GM18861 (cell line): ENCODE measurements around the gene S1PR2.
"Not testable (repeated sequence)": the region's sequence is repeated elsewhere in the genome, so short reads cannot be mapped to it uniquely, and the experiment has no call there.

ENCODE experiments used
- ATAC-seq: cut with Tn5 transposase; IDR thresholded peaks from one replicate; pipeline ENCODE4 v1.9.1; 2021; ENCODE audit not compliant: unreplicated experiment

Gene S1PR2

DNA sequence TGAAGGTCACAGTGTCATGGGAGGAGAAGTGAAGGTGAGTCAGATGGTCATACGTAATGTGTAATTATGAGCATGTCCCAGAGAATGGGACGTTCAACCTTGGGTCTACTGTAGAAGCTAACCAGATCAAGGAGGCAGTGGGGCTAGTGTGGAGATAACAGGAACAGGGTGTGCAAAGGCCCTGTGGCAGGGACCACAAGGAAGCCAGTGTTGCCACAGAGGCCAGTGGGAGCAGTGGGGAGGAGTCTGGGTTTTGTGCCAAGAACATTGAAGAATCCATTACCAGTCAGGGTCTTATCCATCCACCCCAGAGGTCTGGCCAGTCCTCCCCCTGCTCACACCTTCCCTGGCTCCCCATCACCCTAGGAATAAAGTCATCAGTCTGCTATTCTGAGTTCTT, 24.2 kb upstream of the S1PR2 start:
- ATAC-seq, result no peak

- ATAC-seq, result no peak
Observed at GRCh38 chr19:10254244-10254643, 23.1 kb upstream of the S1PR2 start.

DNA sequence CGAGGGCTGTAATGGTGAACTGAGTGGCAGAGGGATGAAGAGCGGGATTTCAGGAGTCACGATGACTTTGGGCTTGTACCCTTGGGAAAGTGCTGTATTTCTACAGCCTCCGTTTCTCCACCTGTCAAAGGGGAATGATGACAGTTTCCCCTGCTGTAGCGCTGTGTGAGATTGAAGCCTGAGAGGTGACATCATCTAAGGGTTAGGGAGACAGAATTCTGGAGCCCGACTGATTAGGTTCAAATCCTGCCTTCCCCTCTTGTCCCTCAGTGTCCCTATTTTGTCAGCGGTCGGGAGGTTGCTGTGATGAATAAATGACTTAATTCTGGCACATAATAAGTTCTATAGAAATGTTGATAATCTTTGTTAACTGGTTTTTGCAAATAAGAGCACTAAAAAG, 21.6 kb upstream of the S1PR2 start:
- no peak for ATAC-seq

- ATAC-seq, result peak; percentile 70
Observed at GRCh38 chr19:10251792-10252694, 20.9 kb upstream of the S1PR2 start, which contains the start of gene MRPL4. TSS of gene MRPL4 (plus strand) at chr19:10252214. CDS start at chr19:10252254, 40 bp downstream.

GRCh38 chr19:10246511-10246910, 15.4 kb upstream of the S1PR2 start:
- ATAC-seq, result no peak

DNA sequence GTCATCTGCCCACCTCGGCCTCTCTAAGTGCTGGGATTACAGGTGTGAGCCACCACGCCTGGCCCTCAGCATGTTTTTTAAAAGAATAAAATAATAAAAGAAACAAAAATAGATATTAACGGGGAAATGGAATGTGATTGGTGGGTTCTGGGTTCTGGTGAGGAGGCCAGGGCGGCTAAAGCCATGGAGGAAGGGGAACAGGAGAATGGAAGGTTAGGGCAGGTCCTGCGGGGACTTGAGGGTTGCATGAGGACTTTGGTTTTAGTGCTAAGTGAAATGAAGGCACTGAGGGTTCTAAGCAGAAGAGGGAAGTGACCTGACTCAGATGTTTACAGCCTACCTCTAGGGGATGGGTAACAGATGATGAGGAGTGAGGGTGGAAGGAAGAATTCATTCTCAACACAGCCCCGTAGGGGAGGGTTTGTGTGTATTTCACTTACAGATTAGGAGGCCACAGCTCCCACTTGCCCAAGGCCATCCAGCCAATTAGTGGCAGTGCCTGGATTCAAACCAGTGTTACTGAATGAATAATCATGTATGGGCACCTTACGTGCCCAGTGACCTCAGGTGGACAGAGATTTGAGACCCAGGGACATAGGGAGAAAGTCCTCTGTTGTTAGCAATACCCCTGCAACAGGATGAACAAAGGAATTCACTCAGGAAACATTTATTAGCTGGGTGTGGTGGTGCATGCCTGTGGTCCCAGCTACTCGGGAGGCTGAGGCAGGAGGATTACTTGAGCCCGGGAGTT, 14.2 kb upstream of the S1PR2 start:
- peak; percentile 52 for ATAC-seq

DNA sequence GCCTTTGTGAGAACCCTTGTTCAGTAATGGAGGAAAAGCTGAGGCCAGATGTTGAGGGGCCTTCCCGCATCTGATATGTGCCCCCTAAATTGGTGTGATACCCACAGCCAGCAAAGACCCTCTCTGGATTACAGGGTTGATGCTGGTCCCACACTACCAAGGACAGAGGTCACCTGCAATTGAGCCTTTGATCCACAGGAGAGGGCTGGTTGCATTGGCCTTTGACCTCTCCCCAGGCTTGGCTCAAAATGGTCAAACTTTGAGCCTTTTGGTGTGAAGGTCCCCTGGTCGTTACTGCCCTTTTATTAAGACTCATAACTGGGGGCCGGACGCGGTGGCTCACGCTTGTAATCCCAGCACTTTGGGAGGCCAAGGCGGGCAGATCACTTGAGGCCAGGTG, 12.5 kb upstream of the S1PR2 start:
- no peak for ATAC-seq

DNA sequence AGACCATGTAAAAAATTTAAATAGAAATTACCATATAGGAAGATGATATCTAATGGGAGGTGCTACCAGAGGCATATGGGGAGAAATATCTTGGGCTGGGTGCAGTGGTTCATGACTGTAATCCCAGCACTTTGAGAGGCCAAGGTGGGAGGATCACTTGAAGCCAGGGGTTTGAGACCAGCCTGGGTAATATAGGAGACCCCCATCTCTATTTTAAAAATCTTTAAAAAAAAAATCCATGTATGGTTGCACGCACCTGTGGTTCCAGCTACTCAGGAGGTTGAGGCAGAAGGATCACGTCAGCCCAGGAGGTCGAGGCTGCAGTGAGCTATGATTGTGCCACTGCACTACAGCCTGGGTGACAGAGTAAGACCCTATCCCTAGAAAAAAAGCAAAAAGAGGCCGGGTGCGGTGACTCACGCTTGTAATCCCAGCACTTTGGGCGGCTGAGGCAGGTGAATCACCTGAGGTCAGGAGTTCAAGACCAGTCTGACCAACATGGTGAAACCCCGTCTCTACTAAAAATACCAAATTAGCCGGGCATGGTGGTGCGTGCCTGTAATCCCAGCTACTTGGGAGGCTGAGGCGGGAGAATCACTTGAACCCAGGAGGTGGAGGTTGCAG, 10.8 kb upstream of the S1PR2 start:
- ATAC-seq, result not testable (repeated sequence)

DNA sequence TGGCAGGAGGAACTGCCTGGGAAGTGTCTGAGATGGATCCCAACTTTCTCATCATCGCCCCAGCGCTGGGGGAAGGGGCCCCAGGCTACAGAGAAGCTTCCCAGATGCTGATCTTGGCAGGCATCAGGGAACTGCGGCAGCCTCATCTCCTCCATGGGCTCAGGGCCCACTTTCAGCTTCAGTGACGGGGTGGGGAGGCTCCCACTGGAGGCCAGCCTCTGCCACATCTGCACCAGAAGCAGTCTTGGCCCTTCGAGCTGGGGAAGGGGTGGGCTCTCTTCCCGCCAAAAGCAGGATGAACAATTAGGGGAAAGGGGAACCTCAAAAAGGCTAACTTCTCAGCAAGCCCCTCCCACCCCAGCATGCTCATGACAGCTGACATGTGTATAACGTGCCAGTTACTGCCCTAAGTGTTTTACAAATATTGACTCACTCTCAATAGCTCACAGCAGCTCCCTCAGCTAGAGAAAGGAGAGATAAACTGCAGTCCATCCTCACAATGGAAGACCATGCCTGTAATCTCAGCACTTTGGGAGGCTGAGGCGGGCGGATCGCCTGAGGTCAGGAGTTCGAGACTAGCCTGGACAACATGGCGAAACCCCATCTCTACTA, 7.1 kb upstream of the S1PR2 start:
- ATAC-seq, result no peak

DNA sequence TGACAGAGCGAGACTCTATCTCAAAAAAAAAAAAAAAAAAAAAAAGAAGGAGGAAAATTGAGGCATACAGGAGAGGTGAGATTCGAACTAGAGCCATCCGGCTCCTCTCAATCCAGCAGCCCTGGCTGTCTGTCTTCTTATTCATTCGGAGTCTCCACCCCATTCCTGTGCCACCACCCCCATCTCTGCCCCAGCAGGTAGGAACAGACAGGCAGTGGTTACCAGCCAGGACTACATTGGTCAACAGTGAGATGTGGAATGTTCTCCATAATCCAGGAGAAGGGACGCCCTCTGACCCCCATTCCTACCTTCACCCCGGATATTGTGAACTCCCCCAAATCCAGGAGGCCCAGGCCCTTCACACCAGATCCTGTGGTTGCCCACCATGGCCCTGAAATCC, 6.6 kb upstream of the S1PR2 start:
- ATAC-seq, result no peak

GRCh38 chr19:10235409-10235808, 4.3 kb upstream of the S1PR2 start:
- not testable (repeated sequence) for ATAC-seq

DNA sequence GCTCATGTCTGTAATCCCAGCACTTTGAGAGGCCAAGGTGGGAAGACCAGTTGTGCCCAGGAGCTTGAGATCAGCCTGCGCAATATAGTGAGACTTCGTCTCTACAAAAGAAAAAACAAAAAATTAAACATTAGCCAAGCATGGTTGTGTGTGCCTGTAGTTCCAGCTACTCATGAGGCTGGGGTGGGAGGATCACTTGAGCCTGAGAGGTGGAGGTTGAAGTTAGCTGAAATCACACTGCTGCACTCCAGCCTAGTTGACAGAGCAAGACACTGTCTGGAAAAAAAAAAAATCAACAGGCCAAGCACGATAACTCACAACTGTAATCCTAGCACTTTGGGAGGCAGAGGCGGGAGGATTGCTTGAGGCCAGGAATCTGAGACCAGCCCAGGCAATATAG, 3.9 kb upstream of the S1PR2 start:
- no peak for ATAC-seq

DNA sequence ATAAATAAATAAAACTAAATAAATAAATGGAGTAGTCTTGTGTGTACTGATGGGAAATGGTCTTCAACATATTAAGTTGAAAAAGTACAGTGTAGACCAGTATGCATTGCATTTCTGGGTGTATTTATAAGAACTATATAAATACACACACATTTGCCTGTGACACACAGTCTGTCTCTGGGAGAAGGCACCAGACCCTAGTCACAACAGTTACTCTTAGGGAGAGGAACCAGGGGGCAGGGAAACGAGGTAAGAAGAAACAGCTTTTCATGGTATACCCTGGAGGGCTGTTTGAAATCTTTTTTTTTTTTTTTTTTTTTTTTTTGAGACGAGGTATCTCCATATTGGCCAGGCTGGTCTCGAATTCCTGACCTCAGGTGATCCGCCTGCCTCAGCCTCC, 2.8 kb upstream of the S1PR2 start:
- no peak for ATAC-seq

DNA sequence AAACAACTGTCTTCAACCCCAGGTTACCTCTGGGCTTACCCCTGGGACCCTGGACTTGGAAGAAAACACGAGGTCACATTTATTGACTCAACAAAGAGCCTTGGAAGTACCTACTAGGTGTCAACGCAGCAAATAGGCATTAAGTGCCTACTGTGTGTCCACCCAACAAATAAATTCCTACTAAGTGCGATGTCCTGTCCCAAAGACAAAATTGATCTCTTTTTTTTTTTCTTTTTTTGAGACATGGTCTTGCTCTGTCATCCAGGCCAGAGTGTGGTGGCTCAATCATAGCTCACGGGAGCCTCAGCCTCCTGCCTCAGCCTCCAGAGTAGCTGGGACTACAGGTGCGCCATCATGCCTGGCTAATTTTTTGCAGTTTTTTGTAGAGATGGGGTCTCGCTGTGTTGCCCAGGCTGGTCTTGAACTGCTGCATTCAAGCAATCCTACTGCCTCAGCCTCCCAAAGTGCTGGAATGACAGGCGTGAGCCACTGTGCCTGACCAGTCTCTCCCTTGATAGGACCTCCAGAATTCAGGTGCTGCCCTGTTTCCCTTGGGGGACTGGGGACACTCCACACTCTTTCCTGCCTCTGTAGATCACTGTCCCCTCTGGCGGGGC, 589 bp upstream of the S1PR2 start:
- ATAC-seq, result no peak

GRCh38 chr19:10230173-10230860, 814 bp downstream of the S1PR2 start:
- ATAC-seq, result no peak

- no peak for ATAC-seq
Observed at GRCh38 chr19:10228920-10229319, 2.2 kb downstream of the S1PR2 start.

GRCh38 chr19:10228393-10228792, 2.7 kb downstream of the S1PR2 start:
- no peak for ATAC-seq

DNA sequence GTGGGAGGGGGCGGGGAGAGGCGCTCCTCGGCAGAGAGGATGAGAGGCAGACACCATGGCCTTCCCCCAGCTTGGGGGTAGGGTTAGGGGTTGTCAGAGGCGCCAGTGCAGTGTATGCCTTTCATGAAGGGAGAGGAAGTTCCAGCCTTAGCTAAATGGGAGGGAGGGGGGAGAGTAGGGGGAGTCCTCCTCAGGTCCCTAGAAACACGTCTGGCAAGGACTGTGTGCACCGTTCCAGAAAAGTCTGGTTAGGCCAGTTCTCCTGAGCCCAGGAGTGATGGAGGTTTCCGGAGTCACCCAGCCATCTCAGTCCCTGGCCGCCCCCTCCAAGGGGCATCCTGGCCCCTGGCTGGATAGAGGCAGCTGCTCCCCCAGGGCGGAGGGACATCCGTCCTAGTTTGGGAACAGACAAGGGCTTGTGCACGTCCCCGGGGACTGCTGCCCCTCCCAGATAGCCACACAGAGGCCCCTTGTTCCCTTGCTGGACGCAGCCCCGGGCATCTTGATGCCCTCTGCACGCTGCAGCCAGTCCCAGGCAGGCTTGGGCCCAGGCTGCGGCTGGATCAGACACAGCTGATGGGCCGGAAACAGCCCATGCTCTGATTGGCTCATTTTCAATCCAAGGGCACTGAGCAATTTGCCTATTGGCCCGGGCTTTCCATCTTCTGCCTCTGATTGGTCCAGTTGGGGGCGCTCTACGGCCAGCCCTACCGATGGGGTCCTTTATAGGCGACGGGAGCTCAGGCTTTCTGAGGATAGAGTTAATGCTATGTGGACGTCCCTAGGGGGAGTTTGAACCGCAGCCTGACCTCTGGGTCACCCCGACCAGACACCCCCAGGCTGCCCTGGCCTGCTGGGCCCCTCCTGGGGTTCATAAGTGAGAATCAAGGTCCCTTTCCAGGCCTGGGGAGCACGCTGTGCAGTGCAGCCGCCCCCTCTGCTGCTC, 3.8 kb downstream of the S1PR2 start:
- ATAC-seq, result no peak

GRCh38 chr19:10226376-10227025, 4.6 kb downstream of the S1PR2 start:
- ATAC-seq, result no peak
